H1 (cell line): ENCODE data around the gene TRAF6. TPM values are rescaled to one million over a fixed set of nuclear protein-coding genes. Genes with fewer than 3 reads are reported as not detected.

ENCODE experiments used
- CTCF ChIA-PET: fragments of 300-600 bp; sonication (Branson Sonifier 250); formaldehyde crosslinking; loops from one replicate; lab custom pipeline; 2021; ENCODE audit not compliant: partially characterized antibody; lab: Charles Lee
- POLR2A ChIA-PET: fragments of 300-600 bp; sonication (Branson Sonifier 250); formaldehyde crosslinking; loops from one replicate; lab custom pipeline; 2021; ENCODE audit warnings: inconsistent platforms; ENCODE audit not compliant: partially characterized antibody; lab: Charles Lee
- DNase-seq, 2 experiments: peaks; one replicate each; pipeline versions ENCODE4 v3.0.0 to v3.0.0-alpha.2; 2010 to 2022; ENCODE audit warnings: low spot score in 2 of 2, low read depth in 1 of 2, mixed read lengths in 1 of 2
- FAIRE-seq: peaks from 2 replicates; lab custom pipeline; 2011; peaks lifted over from hg19 to GRCh38; lab: Jason Lieb, UNC
- H2AFZ ChIP-seq: 2 replicates; pipeline ENCODE4 v1.8.1; 2012; ENCODE audit warnings: low read length, inconsistent platforms
- H2AK5ac ChIP-seq: 2 replicates; pipeline ENCODE4 v1.6.1; 2013; ENCODE audit warnings: low read depth, low read length
- H2BK120ac ChIP-seq: replicated peaks from 2 replicates; pipeline ENCODE3; 2013; ENCODE audit warnings: low read depth, low read length, inconsistent platforms
- H2BK12ac ChIP-seq: 2 replicates; pipeline ENCODE4 v1.6.1; 2013; ENCODE audit warnings: low read depth, low read length
- H2BK15ac ChIP-seq: 2 replicates; pipeline ENCODE4 v1.6.1; 2013; ENCODE audit warnings: low read length
- H2BK20ac ChIP-seq: 2 replicates; pipeline ENCODE4 v1.6.1; 2013; ENCODE audit warnings: low read length
- H2BK5ac ChIP-seq: 2 replicates; pipeline ENCODE4 v1.6.1; 2013; ENCODE audit warnings: low read depth, low read length
- H3K14ac ChIP-seq: 2 replicates; pipeline ENCODE4 v1.6.1; 2013; ENCODE audit warnings: inconsistent platforms; ENCODE audit not compliant: insufficient read length
- H3K18ac ChIP-seq: 2 replicates; pipeline ENCODE4 v1.6.1; 2013; ENCODE audit warnings: low read length; ENCODE audit errors: extremely low read depth
- H3K23ac ChIP-seq: 2 replicates; pipeline ENCODE4 v1.6.1; 2013; ENCODE audit warnings: inconsistent platforms; ENCODE audit not compliant: insufficient read length
- H3K23me2 ChIP-seq: 2 replicates; pipeline ENCODE4 v1.6.1; 2013; ENCODE audit warnings: low read depth, low read length
- H3K27ac ChIP-seq: 2 replicates; pipeline ENCODE4 v1.6.1; 2011; ENCODE audit warnings: low read depth, low read length, inconsistent platforms
- H3K27me3 ChIP-seq, 4 experiments: replicated peaks in 1 of 4; 1 replicate in 1 of 4; 2 replicates in 3 of 4; pipeline versions ENCODE4 v1.6.1 to v1.8.1; 2011 to 2013; ENCODE audit warnings: low read length in 3 of 4, mild to moderate bottlenecking in 3 of 4, inconsistent platforms in 2 of 4, mixed read lengths in 2 of 4, moderate library complexity in 1 of 4; ENCODE audit not compliant: control insufficient read depth in 3 of 4, insufficient read depth in 3 of 4; ENCODE audit errors: extremely low read depth in 1 of 4
- H3K36me3 ChIP-seq, 4 experiments: 2 replicates each; pipeline versions ENCODE4 v1.6.1 to v1.8.1; 2011 to 2013; ENCODE audit warnings: mild to moderate bottlenecking in 4 of 4, low read length in 3 of 4, moderate library complexity in 2 of 4, control low read depth in 1 of 4, inconsistent platforms in 1 of 4; ENCODE audit not compliant: insufficient read depth in 4 of 4, control insufficient read depth in 2 of 4
- H3K4ac ChIP-seq: replicated peaks from 2 replicates; pipeline ENCODE3; 2013; ENCODE audit warnings: low read length, low read depth, mixed read lengths, inconsistent platforms; ENCODE audit not compliant: insufficient read length
- H3K4me1 ChIP-seq, 4 experiments: replicated peaks in 1 of 4; 1 replicate in 1 of 4; 2 replicates in 3 of 4; pipeline versions ENCODE4 v1.6.1 to v1.8.1; 2011 to 2013; ENCODE audit warnings: low read length in 3 of 4, inconsistent platforms in 2 of 4, mixed read lengths in 1 of 4; ENCODE audit not compliant: insufficient read depth in 4 of 4, control insufficient read depth in 3 of 4
- H3K4me2 ChIP-seq, 2 experiments: 2 replicates each; pipeline versions ENCODE4 v1.6.1 to v1.8.1; 2011 to 2013; ENCODE audit warnings: low read depth in 2 of 2, low read length in 2 of 2, control low read depth in 1 of 2, inconsistent platforms in 1 of 2, mild to moderate bottlenecking in 1 of 2; ENCODE audit not compliant: insufficient read depth in 1 of 2
- H3K4me3 ChIP-seq, 4 experiments: fragments of 200-600, 300-600 bp in 1 of 4; sonication (generic), shearing (Covaris generic), sonication (Bioruptor Twin) in 1 of 4; 2 replicates each; pipeline versions ENCODE4 v1.5.1 to v1.8.1; 2011 to 2016; ENCODE audit warnings: low read length in 4 of 4, low read depth in 3 of 4, control low read depth in 2 of 4, inconsistent platforms in 2 of 4, mild to moderate bottlenecking in 2 of 4, mixed read lengths in 1 of 4, moderate library complexity in 1 of 4; ENCODE audit not compliant: insufficient read depth in 2 of 4; ENCODE audit errors: extremely low read depth in 1 of 4
- H3K56ac ChIP-seq: replicated peaks from 2 replicates; pipeline ENCODE3; 2013; ENCODE audit warnings: low read depth, mild to moderate bottlenecking, mixed read lengths, low read length, inconsistent platforms; ENCODE audit not compliant: insufficient read length
- H3K79me1 ChIP-seq: 2 replicates; pipeline ENCODE4 v1.6.1; 2013; ENCODE audit warnings: low read depth, low read length, control low read depth
- H3K79me2 ChIP-seq, 2 experiments: 2 replicates each; pipeline versions ENCODE4 v1.6.1 to v1.8.1; 2012 to 2013; ENCODE audit warnings: low read length in 2 of 2, mild to moderate bottlenecking in 2 of 2, inconsistent platforms in 1 of 2; ENCODE audit not compliant: insufficient read depth in 2 of 2, control insufficient read depth in 1 of 2
- H3K9ac ChIP-seq, 4 experiments: replicated peaks in 1 of 4; 1 replicate in 1 of 4; 2 replicates in 3 of 4; pipeline versions ENCODE4 v1.6.1 to v1.8.1; 2011 to 2013; ENCODE audit warnings: low read depth in 3 of 4, low read length in 3 of 4, control low read depth in 2 of 4, mild to moderate bottlenecking in 2 of 4, moderate library complexity in 2 of 4, inconsistent platforms in 1 of 4; ENCODE audit errors: extremely low read depth in 1 of 4
- H3K9me3 ChIP-seq, 2 experiments: 2 replicates each; pipeline versions ENCODE4 v1.6.1 to v1.8.1; 2012 to 2013; ENCODE audit warnings: mild to moderate bottlenecking in 2 of 2, moderate library complexity in 2 of 2, control low read depth in 1 of 2, inconsistent platforms in 1 of 2, low read depth in 1 of 2, low read length in 1 of 2, mixed read lengths in 1 of 2; ENCODE audit not compliant: insufficient read depth in 2 of 2
- H4K20me1 ChIP-seq, 2 experiments: replicated peaks in 1 of 2; 2 replicates each; pipeline versions ENCODE3 to v1.8.1; 2011 to 2013; ENCODE audit warnings: inconsistent platforms in 2 of 2, low read length in 2 of 2, mild to moderate bottlenecking in 1 of 2; ENCODE audit not compliant: insufficient read depth in 2 of 2, control insufficient read depth in 1 of 2
- H4K5ac ChIP-seq: 2 replicates; pipeline ENCODE4 v1.6.1; 2013; ENCODE audit warnings: low read length, low read depth, mixed read lengths, inconsistent platforms; ENCODE audit not compliant: insufficient read length
- H4K8ac ChIP-seq: 2 replicates; pipeline ENCODE4 v1.8.0; 2013; ENCODE audit warnings: mild to moderate bottlenecking, moderate library complexity, low read length, inconsistent platforms; ENCODE audit not compliant: insufficient read depth; ENCODE audit errors: extremely low read depth
- H4K91ac ChIP-seq: replicated peaks from 2 replicates; pipeline ENCODE3; 2013; ENCODE audit warnings: low read length, mixed read lengths, inconsistent platforms; ENCODE audit not compliant: insufficient read length
- ZNF274 ChIP-seq: IDR thresholded peaks from 2 replicates; pipeline ENCODE4 v1.7.0; 2012; ENCODE audit warnings: low read length, borderline replicate concordance; ENCODE audit errors: extremely low read depth
- WGBS, 2 experiments: shearing (Covaris generic) in 1 of 2; methylation state at CpG; one replicate each; pipeline versions ENCODE4 v1.1.6 to v1.1.7; 2013 to 2015; ENCODE audit warnings: low lambda C conversion rate in 2 of 2, mixed read lengths in 2 of 2, inconsistent platforms in 1 of 2, low coverage in 1 of 2, missing lambda C conversion rate in 1 of 2; ENCODE audit not compliant: insufficient replicate concordance in 2 of 2, insufficient coverage in 1 of 2, insufficient read length in 1 of 2; ENCODE audit errors: extremely low coverage in 1 of 2, missing lambda C conversion rate in 1 of 2; 5-methylcytosine and 5-hydroxymethylcytosine counted together
- polyA plus RNA-seq, 7 experiments: library from polyadenylated mRNA; depleted of rRNA in 3 of 7; stranded (reverse) in 5 of 7; unstranded in 2 of 7; fragments of >200 nt in 5 of 7; fragments of 200-250 nt in 2 of 7; gene quantifications; 1 replicate in 5 of 7; 2 replicates in 1 of 7; 4 replicates in 1 of 7; pipeline versions ENCODE4 v1.2.1 to v1.2.3, GENCODE V29; 2011 to 2013; ENCODE audit warnings: missing spikeins in 2 of 7, mixed read lengths in 2 of 7
- total RNA-seq: library from RNA; stranded (reverse); fragmentation: NEBNext Ultra II Directional; extraction: Animal tissue kit (Norgen Biotek cat#: 25700); gene quantifications from 2 replicates; pipeline ENCODE4 v1.2.1, GENCODE V29; 2021

Gene TRAF6
- total and polyA plus RNA-seq, 2 of the 8 experiments (the other 6 are each of a cell fraction or from before 2014, with no cell fraction given) = 4.6 to 8.8 TPM

DNA sequence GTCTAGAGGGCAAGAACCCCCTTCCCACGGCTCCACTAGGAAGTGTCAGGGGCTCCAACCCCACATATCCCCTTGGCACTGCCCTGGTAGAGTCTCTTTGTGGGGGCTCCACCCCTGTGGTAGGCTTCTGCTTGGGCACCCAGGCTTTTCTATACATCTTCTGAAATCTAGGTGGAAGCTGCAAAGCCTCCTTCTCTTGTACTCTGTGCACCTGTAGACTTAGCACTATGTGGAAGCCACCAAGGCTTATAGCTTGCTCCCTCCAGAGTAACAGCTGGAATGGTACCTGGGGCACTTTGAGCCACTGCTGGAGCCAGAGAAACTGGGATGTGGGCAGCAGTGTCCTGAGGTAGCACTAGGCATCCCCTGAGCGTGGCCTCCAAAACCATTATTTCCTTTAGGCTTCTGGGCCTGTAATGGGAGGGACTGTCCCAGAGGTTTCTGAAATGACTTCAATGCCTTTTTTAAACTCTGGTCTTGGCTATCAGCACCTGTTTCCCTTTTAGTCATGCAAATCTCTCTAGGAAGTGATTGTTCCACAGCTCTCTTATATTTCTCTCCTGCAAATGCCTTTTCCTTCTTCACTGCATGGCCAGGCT lies 68.4 kb downstream of the TRAF6 start:
- H4K91ac ChIP-seq = no peak overlapping the region
- 100% methylated on average over 2 of the region's 2 CpGs; no CpG with 5 or more reads in 1 of the 2 experiments for WGBS, 2 experiments
- no peak overlapping the region for H3K4me2 ChIP-seq
- H2AK5ac ChIP-seq = no peak overlapping the region
- no peaks in the 10 kb centered on the region for H3K23me2 ChIP-seq
- H3K79me2 ChIP-seq = no peaks in the 10 kb centered on the region
- H4K8ac ChIP-seq = no peak overlapping the region
- POLR2A ChIA-PET = no interaction called here
- no peak overlapping the region for H2BK120ac ChIP-seq
- H4K20me1 ChIP-seq = no peaks in the 10 kb centered on the region
- no peak overlapping the region for H4K5ac ChIP-seq
- H3K27ac ChIP-seq = no peak overlapping the region
- no peak overlapping the region for H2AFZ ChIP-seq
- H2BK15ac ChIP-seq = no peak overlapping the region
- no peak overlapping the region for H2BK12ac ChIP-seq
- DNase-seq = no peak
- TF ChIP-seq ZNF274 = no peak
- CTCF ChIA-PET = interaction anchor here (0.6 to 0.8 kb wide), 4 partner anchors 11 to 65 kb away, joined by 3 read pairs; no protein-coding TSS in a partner anchor
- H3K9me3 ChIP-seq = 0 out of 4 replicates have a peak, but pooled peaks cover 0 to 4% of the 10 kb centered on the region in 2 experiments
- no peaks in the 10 kb centered on the region for H3K79me1 ChIP-seq
- no peak overlapping the region for H3K9ac ChIP-seq
- FAIRE-seq = no peak
- H2BK5ac ChIP-seq = no peak overlapping the region
- no peak overlapping the region for H3K18ac ChIP-seq
- no peak overlapping the region for H3K4me3 ChIP-seq
- no peak overlapping the region for H3K56ac ChIP-seq
- H2BK20ac ChIP-seq = no peak overlapping the region
- H3K27me3 ChIP-seq = no peaks in the 10 kb centered on the region
- H3K4ac ChIP-seq = no peak overlapping the region
- H3K23ac ChIP-seq = no peak overlapping the region
- H3K36me3 ChIP-seq = no peaks in the 10 kb centered on the region; a peak in 1 of 8 replicates
- no peak overlapping the region for H3K14ac ChIP-seq
- H3K4me1 ChIP-seq = no peaks in the 10 kb centered on the region
